Esophagus squamous epithelium (tissue), 5 donors: Measurements from ENCODE around the gene UMODL1. TPM values are rescaled to one million over a fixed set of nuclear protein-coding genes. Genes with fewer than 3 reads are reported as not detected.

Experiments used
- DNase-seq: peaks from one replicate; lab custom pipeline; 2025; lab: John Stamatoyannopoulos, UW
- H3K27ac ChIP-seq, 4 donors: fragments of 200-600 bp; sonication (generic); one replicate each; pipeline ENCODE4 v1.5.1; 2016 to 2019; ENCODE audit warnings: mild to moderate bottlenecking in 1 of 4
- H3K27me3 ChIP-seq, 4 donors: fragments of 200-600 bp; sonication (generic); 1 replicate in 3 of 4; 2 replicates in 1 of 4; pipeline versions ENCODE4 v1.5.1 to v1.6.0; 2017 to 2021; ENCODE audit warnings: antibody characterized with exemption in 1 of 4
- H3K36me3 ChIP-seq, 3 donors: fragments of 200-600 bp; sonication (generic); one replicate each; pipeline ENCODE4 v1.5.1; 2016 to 2019
- H3K4me1 ChIP-seq, 3 donors: fragments of 200-600 bp; sonication (generic); one replicate each; pipeline ENCODE4 v1.5.1; 2017 to 2019
- H3K4me3 ChIP-seq, 4 donors: fragments of 200-600 bp; sonication (generic); 1 replicate in 3 of 4; 2 replicates in 1 of 4; pipeline ENCODE4 v1.5.1; 2016 to 2019; ENCODE audit warnings: mild to moderate bottlenecking in 2 of 4, moderate library complexity in 1 of 4
- H3K9me3 ChIP-seq, 3 donors: fragments of 200-600 bp; sonication (generic); one replicate each; pipeline ENCODE4 v1.5.1; 2016 to 2019
- POLR2A ChIP-seq, 4 donors: fragments of 450-650 bp; IDR thresholded peaks; one replicate each; pipeline ENCODE4 v1.6.1; 2017; ENCODE audit warnings: antibody characterized with exemption in 4 of 4, mild to moderate bottlenecking in 4 of 4, moderate library complexity in 3 of 4
- WGBS, 2 donors: methylation state at CpG; one replicate each; pipeline ENCODE4 v1.1.5; 2018; 5-methylcytosine and 5-hydroxymethylcytosine counted together
- intact Hi-C: fragments of 100-400 bp; cut with DNase I; formaldehyde crosslinking; loops from one replicate; pipeline ENCODE4 v1.15.0; 2022
- total RNA-seq, 4 donors: library from RNA; depleted of rRNA; stranded (reverse); fragments of >200 nt; gene quantifications; one replicate each; pipeline ENCODE4 v1.1.0, GENCODE V29; 2016
- TF ChIP-seq, protein P1 (sequence below), 6 experiments: fragments of 450-650 bp in 4 of 6; fragments of 200-600 bp in 2 of 6; sonication (generic) in 2 of 6; IDR thresholded peaks; one replicate each; pipeline ENCODE4 v1.5.1; 2016 to 2019; ENCODE audit warnings: antibody characterized with exemption in 6 of 6, mild to moderate bottlenecking in 4 of 6, moderate library complexity in 4 of 6
- donor health status: DM: yes; HTN: yes; CAD: no.

The UMODL1 gene
- total RNA-seq, 4 donors from 2014 or later, result not detected

DNA sequence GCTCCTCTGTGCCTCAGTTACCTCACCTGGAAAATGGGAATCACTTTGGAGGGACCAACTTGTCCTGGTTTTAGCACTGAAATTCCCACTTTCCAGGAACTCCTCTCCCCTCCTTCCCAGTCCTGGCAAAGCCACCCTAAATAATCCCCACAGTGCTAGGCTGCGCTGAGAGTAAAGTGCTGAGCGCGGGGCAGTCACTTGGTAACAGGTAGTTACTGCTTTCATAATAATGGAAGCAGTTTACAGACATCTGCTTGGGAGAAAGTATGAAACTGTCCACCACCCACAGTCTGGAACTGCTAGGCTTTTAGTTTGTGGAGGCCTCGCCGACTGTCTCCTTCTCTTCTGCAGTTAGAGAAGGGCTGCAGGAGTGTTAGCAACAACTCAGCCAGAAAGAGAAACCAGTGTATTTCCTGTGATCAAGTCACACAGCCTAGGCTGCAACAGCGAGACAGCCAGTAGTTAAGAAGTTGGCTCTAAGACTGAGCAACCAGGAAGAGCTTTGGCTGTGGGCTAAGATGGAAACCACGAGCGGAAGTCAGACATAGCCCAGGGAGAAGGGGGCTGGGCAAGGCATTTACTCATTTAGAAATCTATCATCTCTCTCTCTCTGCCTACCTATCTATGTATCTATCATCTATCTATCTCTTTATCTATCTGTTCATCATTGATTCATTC is 117.0 kb downstream of the UMODL1 start:
- WGBS, 2 donors, result 49 to 51% methylated on average over 7 to 8 of the region's 8 CpGs
- Histone ChIP-seq H3K4me3 (no peak overlapping the region), H3K27ac (peak overlapping the region in 3 of 4 donors; percentile 1 to 83 (median 73)), H3K27me3 (peaks cover 0 to 36% (median 0%) of the 10 kb centered on the region in 4 donors), H3K9me3 (no peaks in the 10 kb centered on the region), H3K4me1 (peaks cover 0 to 35% (median 0%) of the 10 kb centered on the region in 3 donors), H3K36me3 (no peaks in the 10 kb centered on the region)
- DNase-seq, result no peak
- TF ChIP-seq, protein P1, sequence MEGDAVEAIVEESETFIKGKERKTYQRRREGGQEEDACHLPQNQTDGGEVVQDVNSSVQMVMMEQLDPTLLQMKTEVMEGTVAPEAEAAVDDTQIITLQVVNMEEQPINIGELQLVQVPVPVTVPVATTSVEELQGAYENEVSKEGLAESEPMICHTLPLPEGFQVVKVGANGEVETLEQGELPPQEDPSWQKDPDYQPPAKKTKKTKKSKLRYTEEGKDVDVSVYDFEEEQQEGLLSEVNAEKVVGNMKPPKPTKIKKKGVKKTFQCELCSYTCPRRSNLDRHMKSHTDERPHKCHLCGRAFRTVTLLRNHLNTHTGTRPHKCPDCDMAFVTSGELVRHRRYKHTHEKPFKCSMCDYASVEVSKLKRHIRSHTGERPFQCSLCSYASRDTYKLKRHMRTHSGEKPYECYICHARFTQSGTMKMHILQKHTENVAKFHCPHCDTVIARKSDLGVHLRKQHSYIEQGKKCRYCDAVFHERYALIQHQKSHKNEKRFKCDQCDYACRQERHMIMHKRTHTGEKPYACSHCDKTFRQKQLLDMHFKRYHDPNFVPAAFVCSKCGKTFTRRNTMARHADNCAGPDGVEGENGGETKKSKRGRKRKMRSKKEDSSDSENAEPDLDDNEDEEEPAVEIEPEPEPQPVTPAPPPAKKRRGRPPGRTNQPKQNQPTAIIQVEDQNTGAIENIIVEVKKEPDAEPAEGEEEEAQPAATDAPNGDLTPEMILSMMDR (IDR thresholded peaks at IDR 0.05), result no peak
- peak in 1 of 4 donors; percentile 43 for TF ChIP-seq POLR2A (IDR thresholded peaks at IDR 0.05)
- intact Hi-C loops, result loop anchor here (10.0 kb wide), 1 partner anchor 57 kb away; no protein-coding TSS in a partner anchor

DNA sequence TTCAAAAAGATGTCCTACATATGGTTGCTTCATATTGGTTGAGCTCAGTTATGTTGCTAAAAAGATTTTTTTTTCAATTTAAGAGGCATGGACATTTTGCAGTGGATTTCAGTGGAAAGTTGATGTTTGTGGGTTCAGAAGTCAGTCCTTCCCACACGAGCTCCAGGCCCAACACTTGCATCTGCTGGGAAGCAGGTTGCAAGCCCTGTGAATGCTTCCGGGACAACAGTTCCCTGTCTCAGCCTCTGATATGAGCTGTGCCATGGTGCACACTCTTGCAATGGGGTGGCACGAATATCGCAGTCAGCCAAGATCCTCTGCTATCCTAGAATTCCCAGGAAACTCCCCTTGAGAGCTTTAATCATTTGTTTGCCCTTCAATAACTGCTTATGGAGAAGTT is 117.5 kb downstream of the UMODL1 start:
- Histone ChIP-seq H3K4me1 (peaks cover 0 to 37% (median 0%) of the 10 kb centered on the region in 3 donors), H3K27ac (peak overlapping the region in 2 of 4 donors; percentile 73 to 83), H3K36me3 (no peaks in the 10 kb centered on the region), H3K9me3 (no peaks in the 10 kb centered on the region), H3K4me3 (no peak overlapping the region), H3K27me3 (peaks cover 0 to 41% (median 0%) of the 10 kb centered on the region in 4 donors)
- DNase-seq, result no peak
- no peak for TF ChIP-seq POLR2A (IDR thresholded peaks at IDR 0.05)
- TF ChIP-seq, protein P1 (IDR thresholded peaks at IDR 0.05), result no peak
- 58 to 71% methylated on average over 1 to 3 of the region's 4 CpGs for WGBS, 2 donors
- intact Hi-C loops, result loop anchor here (10.0 kb wide), 1 partner anchor 56 kb away; no protein-coding TSS in a partner anchor

DNA sequence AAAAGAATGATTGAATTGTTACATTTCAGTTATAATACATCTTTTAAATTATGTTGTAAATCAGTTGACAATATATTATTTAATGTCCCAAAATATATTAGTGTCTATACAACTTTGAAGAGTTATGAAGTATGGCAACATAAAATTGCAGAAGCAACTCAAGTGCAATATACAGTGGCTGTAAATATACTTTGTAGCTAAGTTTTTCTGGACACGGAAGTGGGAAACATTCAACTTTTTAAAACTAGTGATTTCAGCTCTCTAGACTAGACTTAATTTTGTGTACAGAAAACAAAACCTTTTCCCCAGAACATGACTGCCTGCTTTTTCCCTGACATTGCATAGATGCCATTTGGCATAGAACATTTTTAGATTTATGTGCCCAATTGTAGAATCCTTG is 118.3 kb downstream of the UMODL1 start:
- 76 to 77% methylated on average over 1 of the region's 1 CpG for WGBS, 2 donors
- H3K36me3 ChIP-seq, result no peaks in the 10 kb centered on the region
- no peak for DNase-seq
- intact Hi-C loops, result loop anchor here (10.0 kb wide), 1 partner anchor 55 kb away; no protein-coding TSS in a partner anchor
- H3K27me3 ChIP-seq, result peaks cover 0 to 49% (median 0%) of the 10 kb centered on the region in 4 donors
- TF ChIP-seq POLR2A (IDR thresholded peaks at IDR 0.05), result no peak
- TF ChIP-seq, protein P1 (IDR thresholded peaks at IDR 0.05), result no peak
- H3K9me3 ChIP-seq, result no peaks in the 10 kb centered on the region
- no peak overlapping the region for H3K4me3 ChIP-seq
- peak overlapping the region in 1 of 4 donors; percentile 34 for H3K27ac ChIP-seq
- peaks cover 0 to 37% (median 0%) of the 10 kb centered on the region in 3 donors for H3K4me1 ChIP-seq

DNA sequence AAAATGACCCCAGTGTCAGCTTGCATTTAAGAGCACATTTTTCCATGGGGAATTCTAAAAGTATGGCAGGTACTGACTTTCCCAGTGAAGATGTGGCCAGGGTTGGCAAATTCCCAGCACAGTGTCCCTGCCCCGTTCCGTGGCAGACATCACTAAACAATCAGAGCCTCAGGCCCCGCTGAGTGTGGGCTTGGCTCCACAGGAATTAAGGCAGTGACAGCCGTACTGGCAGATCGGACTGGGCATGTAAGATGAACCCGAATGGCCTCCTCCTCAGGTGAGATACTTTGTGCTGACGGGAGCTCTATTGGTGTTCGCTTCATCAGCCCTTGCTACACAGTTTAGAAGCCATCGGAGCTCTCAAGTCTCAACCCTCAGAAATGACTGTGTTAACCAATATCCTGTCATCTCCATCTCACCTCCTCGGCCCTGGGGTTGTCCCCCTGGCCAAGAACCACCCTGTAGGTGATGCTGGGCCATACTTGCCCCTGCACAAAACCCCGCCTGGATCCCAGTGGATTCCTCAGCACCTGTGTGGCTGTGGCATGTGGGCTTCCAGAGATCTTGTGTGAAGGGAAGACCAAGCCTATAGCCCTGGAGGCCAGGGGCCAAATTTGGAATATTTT is 118.9 kb downstream of the UMODL1 start:
- peaks cover 0 to 37% (median 0%) of the 10 kb centered on the region in 3 donors for H3K4me1 ChIP-seq
- intact Hi-C loops, result loop anchor here (10.0 kb wide), 1 partner anchor 55 kb away; no protein-coding TSS in a partner anchor
- no peaks in the 10 kb centered on the region for H3K9me3 ChIP-seq
- H3K27ac ChIP-seq, result peak overlapping the region in 1 of 4 donors; percentile 34
- DNase-seq, result no peak
- H3K4me3 ChIP-seq, result no peak overlapping the region
- H3K27me3 ChIP-seq, result peaks cover 0 to 54% (median 0%) of the 10 kb centered on the region in 4 donors
- WGBS, 2 donors, result 70 to 71% methylated on average over 8 to 11 of the region's 11 CpGs
- H3K36me3 ChIP-seq, result no peaks in the 10 kb centered on the region
- no peak for TF ChIP-seq POLR2A (IDR thresholded peaks at IDR 0.05)
- TF ChIP-seq, protein P1 (IDR thresholded peaks at IDR 0.05), result no peak

DNA sequence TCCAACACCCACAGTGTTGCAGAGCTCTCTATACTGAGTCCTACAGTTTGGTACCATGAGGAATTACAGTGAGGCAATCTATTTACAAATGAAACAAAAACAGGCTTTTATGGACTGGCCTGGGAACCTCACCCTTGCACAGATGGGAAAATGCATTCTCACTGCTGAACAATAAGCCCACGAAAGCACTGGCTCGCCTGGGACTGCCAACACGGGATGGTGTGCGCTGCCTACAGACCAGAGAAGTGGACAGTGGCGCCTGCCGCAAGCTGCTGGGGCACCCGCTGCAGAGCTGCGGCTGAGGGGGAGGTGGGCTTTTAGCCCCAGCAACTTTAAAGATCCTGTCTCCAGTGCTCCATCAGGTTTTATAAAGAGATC is 119.4 kb downstream of the UMODL1 start:
- WGBS, 2 donors, result 97 to 100% methylated on average over 5 to 7 of the region's 8 CpGs

More for the DNA sequence above, 119.4 kb downstream of the UMODL1 start:
- no peak for TF ChIP-seq POLR2A (IDR thresholded peaks at IDR 0.05)
- TF ChIP-seq, protein P1 (IDR thresholded peaks at IDR 0.05), result no peak
- peaks cover 0 to 37% (median 0%) of the 10 kb centered on the region in 3 donors for H3K4me1 ChIP-seq
- no peak overlapping the region for H3K27ac ChIP-seq
- no peaks in the 10 kb centered on the region for H3K36me3 ChIP-seq
- intact Hi-C loops, result no loop called here
- DNase-seq, result no peak
- H3K4me3 ChIP-seq, result no peak overlapping the region
- H3K27me3 ChIP-seq, result peaks cover 0 to 59% (median 0%) of the 10 kb centered on the region in 4 donors
- H3K9me3 ChIP-seq, result no peaks in the 10 kb centered on the region
